B cell (primary cell): ENCODE results near the gene SHMT2.

Experiments
- CTCF ChIP-seq: fragments of 200-600 bp; IDR thresholded peaks from one replicate; pipeline ENCODE4 v1.8.0; 2022; ENCODE audit warnings: antibody characterized with exemption, mild to moderate bottlenecking
- EZH2 ChIP-seq: IDR thresholded peaks from 2 replicates; pipeline ENCODE4 v1.6.1; 2012; ENCODE audit warnings: borderline replicate concordance, low read depth, mild to moderate bottlenecking, moderate library complexity, low read length; ENCODE audit not compliant: insufficient read depth, poor library complexity, severe bottlenecking

- no peak for TF ChIP-seq CTCF
- no peak for TF ChIP-seq EZH2
These were observed 29.8 kb downstream of the SHMT2 start for GRCh38 chr12:57258977-57259970.
